Neuronal stem cell (in vitro differentiated cells): Measurements from ENCODE around the gene EPAS1.

Source experiments
- DNase-seq: peaks from one replicate; pipeline ENCODE4 v3.0.0-alpha.2; 2013; ENCODE audit warnings: low spot score
- H2AFZ ChIP-seq: one replicate; pipeline ENCODE4 v1.6.1; 2013; ENCODE audit warnings: mild to moderate bottlenecking, low read length, inconsistent platforms
- H2AK5ac ChIP-seq: 2 replicates; pipeline ENCODE4 v1.6.1; 2013; ENCODE audit warnings: low read depth, mild to moderate bottlenecking, inconsistent platforms, low read length, moderate library complexity, mixed read lengths
- H2BK120ac ChIP-seq: 2 replicates; pipeline ENCODE4 v1.6.1; 2013; ENCODE audit warnings: low read depth, mild to moderate bottlenecking, inconsistent platforms, low read length, moderate library complexity, mixed read lengths
- H2BK12ac ChIP-seq: one replicate; pipeline ENCODE4 v1.6.1; 2013; ENCODE audit warnings: low read length, inconsistent platforms
- H2BK15ac ChIP-seq: 2 replicates; pipeline ENCODE4 v1.6.1; 2013; ENCODE audit warnings: mild to moderate bottlenecking, low read length, inconsistent platforms, mixed read lengths
- H2BK5ac ChIP-seq: one replicate; pipeline ENCODE4 v1.6.1; 2013; ENCODE audit warnings: inconsistent platforms, mild to moderate bottlenecking, low read length, moderate library complexity
- H3K14ac ChIP-seq: one replicate; pipeline ENCODE4 v1.6.1; 2013; ENCODE audit warnings: low read length, inconsistent platforms
- H3K18ac ChIP-seq: 2 replicates; pipeline ENCODE4 v1.6.1; 2013; ENCODE audit warnings: low read length, inconsistent platforms
- H3K23ac ChIP-seq: 2 replicates; pipeline ENCODE4 v1.6.1; 2013; ENCODE audit warnings: low read depth, mild to moderate bottlenecking, mixed read lengths, low read length, inconsistent platforms; ENCODE audit not compliant: poor library complexity
- H3K27ac ChIP-seq: replicated peaks from 3 replicates; pipeline ENCODE4 v1.5.1; 2013; ENCODE audit warnings: low read length, inconsistent platforms
- H3K27me3 ChIP-seq, 3 experiments: 2 replicates each; pipeline ENCODE4 v1.6.1; 2013; ENCODE audit warnings: low read length in 3 of 3, mild to moderate bottlenecking in 2 of 3, inconsistent platforms in 1 of 3, low read depth in 1 of 3, mixed read lengths in 1 of 3, moderate library complexity in 1 of 3; ENCODE audit not compliant: control insufficient read depth in 3 of 3, insufficient read depth in 3 of 3
- H3K36me3 ChIP-seq, 2 donors: replicated peaks in 1 of 2; 2 replicates each; pipeline ENCODE4 v1.6.1; 2013; ENCODE audit warnings: low read length in 2 of 2; ENCODE audit not compliant: control insufficient read depth in 2 of 2, insufficient read depth in 2 of 2
- H3K4ac ChIP-seq: 2 replicates; pipeline ENCODE4 v1.6.1; 2013; ENCODE audit warnings: inconsistent platforms, mild to moderate bottlenecking, low read length, moderate library complexity
- H3K4me1 ChIP-seq, 2 donors: 1 replicate in 1 of 2; 2 replicates in 1 of 2; pipeline ENCODE4 v1.6.1; 2013; ENCODE audit warnings: low read length in 2 of 2, low read depth in 1 of 2; ENCODE audit not compliant: control insufficient read depth in 2 of 2, insufficient read depth in 1 of 2
- H3K4me2 ChIP-seq: one replicate; pipeline ENCODE4 v1.6.1; 2013; ENCODE audit warnings: mild to moderate bottlenecking, low read length, inconsistent platforms; ENCODE audit not compliant: insufficient read depth, poor library complexity, severe bottlenecking
- H3K4me3 ChIP-seq, 2 donors: 2 replicates each; pipeline ENCODE4 v1.5.1; 2013; ENCODE audit warnings: low read length in 2 of 2, mild to moderate bottlenecking in 2 of 2, inconsistent platforms in 1 of 2, moderate library complexity in 1 of 2
- H3K79me1 ChIP-seq: one replicate; pipeline ENCODE4 v1.6.1; 2013; ENCODE audit warnings: low read depth, mild to moderate bottlenecking, inconsistent platforms, low read length, moderate library complexity
- H3K9ac ChIP-seq: one replicate; pipeline ENCODE4 v1.6.1; 2013; ENCODE audit warnings: mild to moderate bottlenecking, low read depth, low read length, inconsistent platforms; ENCODE audit not compliant: poor library complexity
- H3K9me3 ChIP-seq, 2 donors: replicated peaks in 1 of 2; 2 replicates each; pipeline versions ENCODE3 to v1.6.1; 2013; ENCODE audit warnings: low read length in 2 of 2, mild to moderate bottlenecking in 2 of 2, inconsistent platforms in 1 of 2, low read depth in 1 of 2, mixed read lengths in 1 of 2, moderate library complexity in 1 of 2; ENCODE audit not compliant: control insufficient read depth in 2 of 2, insufficient read depth in 1 of 2
- H4K8ac ChIP-seq: one replicate; pipeline ENCODE4 v1.6.1; 2013; ENCODE audit warnings: low read depth, mild to moderate bottlenecking, inconsistent platforms, low read length, moderate library complexity
- H4K91ac ChIP-seq: one replicate; pipeline ENCODE4 v1.6.1; 2013; ENCODE audit warnings: low read length, low read depth, mild to moderate bottlenecking, inconsistent platforms; ENCODE audit not compliant: poor library complexity
- WGBS, 2 donors: extraction: QIAGEN DNeasy Blood & Tissue Kit; methylation state at CpG; one replicate each; pipeline ENCODE4 v1.1.7; 2013; ENCODE audit warnings: missing lambda C conversion rate in 2 of 2, mixed read lengths in 1 of 2; ENCODE audit not compliant: insufficient read length in 2 of 2, insufficient replicate concordance in 1 of 2; ENCODE audit errors: extremely low coverage in 2 of 2; 5-methylcytosine and 5-hydroxymethylcytosine counted together

The EPAS1 gene

GRCh38 chr2:46258937-46259776, 38.0 kb upstream of the EPAS1 start:
- Histone ChIP-seq H3K14ac (no peak overlapping the region), H3K18ac (no peak overlapping the region), H2BK120ac (no peak overlapping the region), H4K91ac (no peak overlapping the region), H3K9me3 (no peaks in the 10 kb centered on the region), H3K27ac (no peak overlapping the region), H3K4me3 (no peak overlapping the region), H4K8ac (no peak overlapping the region), H3K79me1 (no peaks in the 10 kb centered on the region), H2AK5ac (no peak overlapping the region), H2AFZ (no peak overlapping the region), H3K4ac (no peak overlapping the region), H2BK5ac (no peak overlapping the region), H3K36me3 (no peaks in the 10 kb centered on the region), H3K27me3 (no peaks in the 10 kb centered on the region), H2BK15ac (no peak overlapping the region), H3K23ac (no peak overlapping the region), H3K4me2 (no peak overlapping the region), H3K9ac (no peak overlapping the region), H2BK12ac (no peak overlapping the region), H3K4me1 (peaks cover 0 to 6% of the 10 kb centered on the region in 2 donors)
- no peak for DNase-seq
- no CpG with 5 or more reads among the region's 5 CpGs for WGBS, 2 donors

GRCh38 chr2:46259777-46260168, 37.4 kb upstream of the EPAS1 start:
- Histone ChIP-seq H3K9me3 (no peaks in the 10 kb centered on the region), H3K14ac (no peak overlapping the region), H4K8ac (no peak overlapping the region), H3K36me3 (no peaks in the 10 kb centered on the region), H2BK5ac (no peak overlapping the region), H3K18ac (no peak overlapping the region), H2AFZ (no peak overlapping the region), H2BK120ac (no peak overlapping the region), H3K79me1 (no peaks in the 10 kb centered on the region), H3K23ac (no peak overlapping the region), H3K4me2 (no peak overlapping the region), H4K91ac (no peak overlapping the region), H3K9ac (no peak overlapping the region), H2BK15ac (no peak overlapping the region), H3K4me1 (peaks cover 0 to 6% of the 10 kb centered on the region in 2 donors), H3K27me3 (no peaks in the 10 kb centered on the region), H3K4ac (no peak overlapping the region), H3K27ac (no peak overlapping the region), H2AK5ac (no peak overlapping the region), H3K4me3 (no peak overlapping the region), H2BK12ac (no peak overlapping the region)
- WGBS, 2 donors = no CpG with 5 or more reads among the region's 1 CpG
- DNase-seq = no peak

GRCh38 chr2:46260305-46260704, 36.9 kb upstream of the EPAS1 start:
- no CpG with 5 or more reads among the region's 4 CpGs for WGBS, 2 donors
- no peak overlapping the region for H2BK12ac ChIP-seq

GRCh38 chr2:46262248-46262938, 34.8 kb upstream of the EPAS1 start:
- H2BK12ac ChIP-seq = no peak overlapping the region
- H3K4ac ChIP-seq = no peak overlapping the region
- no peak overlapping the region for H2AK5ac ChIP-seq
- H3K4me1 ChIP-seq = peaks cover 0 to 2% of the 10 kb centered on the region in 2 donors
- H3K36me3 ChIP-seq = no peaks in the 10 kb centered on the region
- H2AFZ ChIP-seq = no peak overlapping the region
- no peak overlapping the region for H3K18ac ChIP-seq
- H3K4me2 ChIP-seq = no peak overlapping the region
- H3K27ac ChIP-seq = no peak overlapping the region
- H3K9me3 ChIP-seq = no peaks in the 10 kb centered on the region
- no peak overlapping the region for H3K4me3 ChIP-seq
- no peak overlapping the region for H2BK120ac ChIP-seq
- WGBS, 2 donors = no CpG with 5 or more reads among the region's 2 CpGs
- H2BK15ac ChIP-seq = no peak overlapping the region
- no peak for DNase-seq
- H4K8ac ChIP-seq = no peak overlapping the region
- H3K23ac ChIP-seq = no peak overlapping the region
- H4K91ac ChIP-seq = no peak overlapping the region
- no peak overlapping the region for H2BK5ac ChIP-seq
- no peak overlapping the region for H3K14ac ChIP-seq
- peaks cover 0 to 4% (median 0%) of the 10 kb centered on the region in 3 experiments for H3K27me3 ChIP-seq
- no peak overlapping the region for H3K9ac ChIP-seq
- no peaks in the 10 kb centered on the region for H3K79me1 ChIP-seq

More at GRCh38 chr2:46260305-46260704, 36.9 kb upstream of the EPAS1 start:
- no peak overlapping the region for H3K14ac ChIP-seq
- H3K36me3 ChIP-seq = no peaks in the 10 kb centered on the region
- no peak overlapping the region for H3K4me2 ChIP-seq
- H3K79me1 ChIP-seq = no peaks in the 10 kb centered on the region
- no peak overlapping the region for H4K8ac ChIP-seq
- no peaks in the 10 kb centered on the region for H3K9me3 ChIP-seq
- no peak overlapping the region for H2BK120ac ChIP-seq
- H3K27me3 ChIP-seq = no peaks in the 10 kb centered on the region
- H3K4me3 ChIP-seq = no peak overlapping the region
- no peak overlapping the region for H3K23ac ChIP-seq
- H3K4ac ChIP-seq = no peak overlapping the region
- H2BK15ac ChIP-seq = no peak overlapping the region
- no peak overlapping the region for H3K27ac ChIP-seq
- peaks cover 0 to 6% of the 10 kb centered on the region in 2 donors for H3K4me1 ChIP-seq
- no peak overlapping the region for H3K18ac ChIP-seq
- no peak overlapping the region for H4K91ac ChIP-seq
- H2AK5ac ChIP-seq = no peak overlapping the region
- no peak overlapping the region for H2BK5ac ChIP-seq
- DNase-seq = no peak
- no peak overlapping the region for H2AFZ ChIP-seq
- H3K9ac ChIP-seq = no peak overlapping the region
